ENCODE data around the gene NOD1.
"Not testable (repeated sequence)": the region's sequence is repeated elsewhere in the genome, so short reads cannot be mapped to it uniquely, and the experiment has no call there.

NOD1 gene

DNA sequence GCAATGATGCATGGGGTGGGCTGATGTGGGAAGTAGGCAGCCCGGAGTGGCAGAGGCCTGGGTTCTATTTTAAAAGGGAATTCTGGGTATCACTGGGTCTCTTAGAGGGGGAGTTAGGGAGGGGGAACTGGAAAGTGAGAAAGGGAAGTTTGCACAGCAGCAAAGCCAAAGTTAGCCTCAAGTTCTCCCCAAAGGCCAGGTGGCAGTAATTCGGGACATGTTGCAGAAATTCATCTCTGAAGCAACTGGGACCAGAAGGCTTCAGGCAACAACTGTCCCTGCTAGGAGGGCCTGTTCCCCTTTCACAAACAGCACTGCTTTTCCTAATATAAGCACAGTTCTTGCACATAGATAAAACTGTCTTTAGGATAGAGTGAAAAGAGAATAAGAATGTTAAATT, 67.4 kb downstream of the NOD1 start:
- no peak for DNase-seq

DNA sequence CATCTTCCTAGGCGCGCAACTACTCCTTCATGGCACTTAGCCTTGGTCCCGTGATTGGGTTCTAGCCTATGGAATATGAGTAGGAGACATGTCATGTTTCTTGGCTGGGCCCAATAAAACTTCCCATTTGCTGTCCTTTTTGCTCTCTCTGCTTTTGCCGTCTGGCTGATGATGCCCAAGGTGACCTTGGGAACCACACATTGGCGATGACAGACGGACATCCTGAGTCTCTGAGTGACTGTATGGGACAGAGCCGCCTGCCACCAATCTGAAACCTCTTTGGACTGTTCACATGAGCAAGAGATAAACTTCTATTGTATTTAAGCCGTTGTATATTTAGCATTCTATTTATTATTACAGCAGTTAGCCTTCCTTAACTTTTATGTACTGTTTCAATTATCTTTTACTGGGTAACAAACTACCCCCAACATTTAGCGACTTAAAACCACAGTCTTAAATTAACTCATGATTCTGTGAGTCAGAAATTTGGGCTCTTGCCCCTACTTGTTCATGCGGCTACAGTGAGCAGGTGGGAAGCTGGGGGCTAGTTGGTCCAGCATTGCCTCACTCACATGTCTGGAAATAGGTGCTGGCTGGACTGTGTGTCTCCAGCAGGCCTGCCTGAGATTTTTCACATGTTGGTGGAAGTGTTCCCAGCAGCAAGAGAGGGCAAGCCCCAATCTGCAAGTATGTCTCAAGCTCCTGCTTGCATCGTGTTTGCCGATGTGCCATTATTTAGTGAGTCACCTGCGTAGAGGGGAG, 71.7 kb downstream of the NOD1 start:
- no peak for DNase-seq

DNA sequence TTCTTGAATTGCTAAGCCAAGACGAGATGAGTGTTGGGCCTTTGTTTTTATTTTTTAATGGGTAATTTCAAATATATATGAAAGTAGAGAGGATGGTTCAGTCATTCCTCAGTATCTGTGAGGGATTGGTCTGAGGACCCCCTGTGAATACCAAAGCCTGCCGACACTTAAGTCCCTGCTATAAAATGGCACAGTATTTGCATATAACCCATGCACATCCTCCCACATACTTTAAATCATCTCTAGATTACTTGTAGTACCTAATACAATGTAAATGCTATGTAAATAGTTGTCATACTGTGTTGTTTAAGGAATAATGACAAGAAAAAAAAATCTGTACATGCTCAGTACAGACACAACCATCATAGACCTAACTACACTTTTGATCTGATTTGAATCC, 73.4 kb downstream of the NOD1 start:
- DNase-seq, result no peak

DNA sequence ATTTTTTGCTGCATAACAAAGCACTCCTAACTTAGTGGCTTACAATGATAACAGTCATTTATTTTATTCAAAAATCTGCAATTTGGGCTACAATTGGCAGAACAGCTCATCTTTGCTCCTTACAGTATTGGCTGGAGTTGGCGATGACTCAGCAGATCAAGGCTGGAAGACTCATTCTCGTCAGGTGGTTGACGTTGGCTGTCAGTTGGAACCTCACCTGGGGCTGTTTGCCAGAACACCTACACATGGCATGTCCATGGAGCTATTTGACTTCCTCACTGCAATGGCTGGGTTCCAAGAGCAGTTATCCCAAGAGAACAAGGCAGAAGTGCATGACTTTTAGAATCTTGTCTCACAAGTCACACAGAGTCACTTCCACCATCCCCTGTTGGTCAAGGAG, 75.1 kb downstream of the NOD1 start:
- DNase-seq, result no peak

GRCh38 chr7:30396389-30396788, 82.2 kb downstream of the NOD1 start:
- DNase-seq, result no peak

DNA sequence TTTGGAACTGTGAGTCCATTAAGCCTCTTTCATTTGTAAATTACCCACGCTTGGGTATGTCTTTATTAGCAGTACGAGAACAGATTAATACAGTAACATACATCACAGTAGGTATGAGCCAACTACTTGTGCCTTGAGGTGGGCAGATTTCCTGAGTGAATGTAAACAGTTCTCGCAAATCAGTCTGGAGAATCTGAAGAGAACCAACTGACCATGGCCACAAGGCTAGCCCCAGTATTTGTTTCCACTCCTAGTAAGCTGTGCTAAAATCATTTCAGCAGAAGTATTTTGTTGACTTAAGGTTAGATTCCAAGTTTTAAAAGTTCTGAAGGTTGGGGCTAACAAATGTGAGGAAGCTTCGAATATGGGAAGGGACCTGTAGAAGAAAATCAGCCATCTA, 82.9 kb downstream of the NOD1 start:
- DNase-seq, result no peak

- no peak for DNase-seq
These were observed 86.8 kb downstream of the NOD1 start for GRCh38 chr7:30391806-30392205.

DNA sequence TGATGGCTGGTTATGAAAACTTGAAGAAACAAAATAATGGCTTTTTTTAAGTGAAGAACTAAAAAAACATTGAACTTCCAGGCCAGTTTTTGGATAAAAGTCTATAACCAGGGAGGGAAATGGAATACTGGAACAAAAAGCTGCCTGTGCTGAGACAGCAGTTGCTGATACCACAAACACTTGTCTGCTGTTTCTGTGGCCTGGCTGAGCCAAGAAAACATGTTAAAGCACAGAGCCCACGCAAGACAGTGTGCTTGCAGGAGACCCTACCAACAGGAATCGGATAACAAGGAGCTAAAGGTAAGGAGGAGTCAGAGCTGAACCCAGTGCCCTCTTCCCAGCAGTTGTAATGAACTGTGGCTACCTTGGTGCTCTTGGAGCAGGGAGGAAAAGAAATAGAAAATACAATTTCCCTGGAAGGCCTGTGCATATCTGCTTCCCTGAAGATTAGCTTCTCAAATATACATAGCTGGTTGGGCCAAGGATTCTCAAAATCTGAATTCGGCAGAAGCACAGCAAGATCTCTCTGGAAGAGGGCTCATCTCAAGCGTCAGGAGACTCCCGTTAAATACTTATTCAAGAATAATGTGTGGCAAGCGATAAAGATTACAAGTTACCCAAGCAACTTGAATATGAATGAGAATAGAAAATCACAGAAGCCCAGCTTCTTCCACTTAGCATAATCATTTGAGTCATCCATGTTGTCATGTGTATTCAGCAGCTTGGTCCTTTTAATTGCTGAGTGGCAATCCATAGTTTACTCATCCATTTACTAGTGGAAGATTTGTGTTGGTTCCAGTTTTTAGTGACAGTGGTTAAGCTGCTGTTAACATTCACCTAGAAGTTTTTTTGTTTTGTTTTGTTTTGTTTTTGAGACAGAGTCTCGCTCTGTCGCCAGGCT, 87.6 kb downstream of the NOD1 start:
- peak; percentile 30 for DNase-seq

DNA sequence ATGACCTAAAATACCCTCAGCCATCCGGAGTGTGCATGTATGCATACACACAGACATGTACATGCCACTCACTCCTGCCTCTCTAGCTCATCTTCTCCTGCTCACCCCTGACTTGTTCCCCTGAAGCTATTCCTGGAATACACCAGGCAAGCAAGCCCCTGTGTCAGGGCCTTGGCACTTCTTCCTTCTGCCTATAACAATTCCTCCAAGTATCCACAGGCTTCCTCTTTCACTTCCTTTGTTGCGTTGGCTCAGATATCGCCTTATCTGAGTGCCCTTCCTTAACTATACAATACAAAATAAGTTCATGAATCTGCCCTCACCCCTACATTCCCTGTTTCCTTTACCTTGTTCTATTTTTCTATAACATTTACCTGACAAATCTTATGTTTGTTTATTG, 88.8 kb downstream of the NOD1 start:
- peak; percentile 39 for DNase-seq

- no peak for DNase-seq
These were observed 96.0 kb downstream of the NOD1 start for GRCh38 chr7:30382607-30383006.

GRCh38 chr7:30380824-30381223, 97.8 kb downstream of the NOD1 start:
- DNase-seq, result not testable (repeated sequence)

GRCh38 chr7:30380294-30380693, 98.3 kb downstream of the NOD1 start:
- no peak for DNase-seq

GRCh38 chr7:30379741-30380140, 98.8 kb downstream of the NOD1 start:
- DNase-seq, result no peak

DNA sequence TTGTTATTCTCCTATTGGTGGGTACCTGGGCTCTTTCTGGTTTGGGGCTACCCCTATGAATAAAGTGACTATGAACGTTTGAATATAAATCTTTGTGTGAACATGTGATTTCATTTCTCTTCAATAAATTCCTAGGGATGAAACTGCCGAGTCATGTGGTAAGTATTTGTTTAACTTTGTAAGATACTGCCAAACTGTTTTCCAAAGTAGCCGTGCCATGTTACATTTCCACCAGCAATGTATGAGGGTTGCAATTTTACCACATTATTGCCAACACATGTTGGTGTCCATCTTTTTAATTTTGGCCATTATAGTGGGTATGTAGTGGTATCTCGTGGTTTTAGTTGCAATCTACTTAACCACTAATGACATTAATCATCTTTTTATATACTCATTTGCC, 99.5 kb downstream of the NOD1 start:
- DNase-seq, result no peak

- no peak for DNase-seq
These were observed 100.3 kb downstream of the NOD1 start for GRCh38 chr7:30378275-30378674.
